ENCODE data around the gene BACE2. TPM values are rescaled to one million over a fixed set of nuclear protein-coding genes. Genes with fewer than 3 reads are reported as not detected.
A peak's percentile ranks its signal among the peaks of the same experiment; 100 is the strongest.
"Not testable (repeated sequence)": the region's sequence is repeated elsewhere in the genome, so short reads cannot be mapped to it uniquely, and the experiment has no call there.

The BACE2 gene
- total RNA-seq, 2 donors from 2014 or later, result 1.3 TPM; not detected in 1

GRCh38 chr21:41195311-41195710, 27.4 kb downstream of the BACE2 start:
- peaks cover 0 to 4% of the 10 kb centered on the region in 2 donors for H3K36me3 Mint-ChIP-seq
- DNase-seq (ENCODE audit: low spot score in 2 of 2) (peak in 1 of 2 donors; percentile 18), ATAC-seq (no peak)
- peaks cover 3 to 4% of the 10 kb centered on the region in 2 donors for H3K9me3 Mint-ChIP-seq
- H3K27ac Mint-ChIP-seq, result no peak overlapping the region

- Mint-ChIP-seq H3K27ac (no peak overlapping the region), H3K9me3 (no peaks in the 10 kb centered on the region), H3K36me3 (no peaks in the 10 kb centered on the region)
- ATAC-seq (no peak), DNase-seq (ENCODE audit: low spot score in 2 of 2) (no peak)
Measured at GRCh38 chr21:41196993-41197392, 29.0 kb downstream of the BACE2 start.

GRCh38 chr21:41197582-41197981, 29.6 kb downstream of the BACE2 start:
- ATAC-seq (no peak), DNase-seq (ENCODE audit: low spot score in 2 of 2) (peak in 1 of 2 donors; percentile 1)
- Mint-ChIP-seq H3K9me3 (no peaks in the 10 kb centered on the region), H3K36me3 (no peaks in the 10 kb centered on the region), H3K27ac (no peak overlapping the region)

GRCh38 chr21:41198647-41199046, 30.7 kb downstream of the BACE2 start:
- H3K9me3 Mint-ChIP-seq; DNase-seq (ENCODE audit: low spot score in 2 of 2); H3K36me3 Mint-ChIP-seq; ATAC-seq; H3K27ac Mint-ChIP-seq: not testable (repeated sequence)

- no peak for ATAC-seq
- Mint-ChIP-seq H3K9me3 (no peaks in the 10 kb centered on the region), H3K36me3 (no peaks in the 10 kb centered on the region), H3K27ac (no peak overlapping the region)
- no peak for DNase-seq (ENCODE audit: low spot score in 2 of 2)
Measured at GRCh38 chr21:41199123-41199522, 31.2 kb downstream of the BACE2 start.

GRCh38 chr21:41199588-41199987, 31.6 kb downstream of the BACE2 start:
- DNase-seq (ENCODE audit: low spot score in 2 of 2), result no peak
- Mint-ChIP-seq H3K36me3 (no peaks in the 10 kb centered on the region), H3K9me3 (no peaks in the 10 kb centered on the region), H3K27ac (no peak overlapping the region)
- ATAC-seq, result no peak

GRCh38 chr21:41201385-41201784, 33.4 kb downstream of the BACE2 start:
- DNase-seq (ENCODE audit: low spot score in 2 of 2) (no peak), ATAC-seq (no peak)
- no peaks in the 10 kb centered on the region for H3K9me3 Mint-ChIP-seq
- H3K27ac Mint-ChIP-seq, result no peak overlapping the region
- no peaks in the 10 kb centered on the region for H3K36me3 Mint-ChIP-seq

GRCh38 chr21:41204736-41205135, 36.8 kb downstream of the BACE2 start:
- DNase-seq (ENCODE audit: low spot score in 2 of 2), result no peak
- no peak for ATAC-seq
- no peaks in the 10 kb centered on the region for H3K9me3 Mint-ChIP-seq
- no peaks in the 10 kb centered on the region for H3K36me3 Mint-ChIP-seq
- no peak overlapping the region for H3K27ac Mint-ChIP-seq

GRCh38 chr21:41207401-41208375, 39.7 kb downstream of the BACE2 start:
- ATAC-seq (peak in 1 of 2 donors; percentile 64), DNase-seq (ENCODE audit: low spot score in 2 of 2) (peak in 1 of 2 donors; percentile 20)
- H3K9me3 Mint-ChIP-seq, result no peaks in the 10 kb centered on the region
- H3K36me3 Mint-ChIP-seq, result no peaks in the 10 kb centered on the region
- H3K27ac Mint-ChIP-seq, result no peak overlapping the region

GRCh38 chr21:41208376-41208763, 40.4 kb downstream of the BACE2 start:
- H3K36me3 Mint-ChIP-seq, result no peaks in the 10 kb centered on the region

GRCh38 chr21:41209016-41209619, 41.2 kb downstream of the BACE2 start:
- ATAC-seq, result no peak
- Mint-ChIP-seq H3K36me3 (no peaks in the 10 kb centered on the region), H3K9me3 (no peaks in the 10 kb centered on the region), H3K27ac (no peak overlapping the region)
- no peak for DNase-seq (ENCODE audit: low spot score in 2 of 2)

More at GRCh38 chr21:41208376-41208763, 40.4 kb downstream of the BACE2 start:
- DNase-seq (ENCODE audit: low spot score in 2 of 2), result no peak
- Mint-ChIP-seq H3K9me3 (no peaks in the 10 kb centered on the region), H3K27ac (no peak overlapping the region)
- no peak for ATAC-seq

- Mint-ChIP-seq H3K27ac (no peak overlapping the region), H3K36me3 (no peaks in the 10 kb centered on the region), H3K9me3 (no peaks in the 10 kb centered on the region)
- DNase-seq (ENCODE audit: low spot score in 2 of 2) (no peak), ATAC-seq (no peak)
Measured at GRCh38 chr21:41210426-41211059, 42.6 kb downstream of the BACE2 start.

- ATAC-seq, result no peak
Measured at GRCh38 chr21:41211060-41211805, 43.3 kb downstream of the BACE2 start.

GRCh38 chr21:41213021-41213420, 45.1 kb downstream of the BACE2 start:
- DNase-seq (ENCODE audit: low spot score in 2 of 2), result no peak
- Mint-ChIP-seq H3K9me3 (no peaks in the 10 kb centered on the region), H3K27ac (no peak overlapping the region), H3K36me3 (no peaks in the 10 kb centered on the region)
- no peak for ATAC-seq

More at GRCh38 chr21:41211060-41211805, 43.3 kb downstream of the BACE2 start:
- DNase-seq (ENCODE audit: low spot score in 2 of 2), result no peak
- Mint-ChIP-seq H3K36me3 (no peaks in the 10 kb centered on the region), H3K27ac (no peak overlapping the region), H3K9me3 (no peaks in the 10 kb centered on the region)

GRCh38 chr21:41215856-41216408, 48.0 kb downstream of the BACE2 start:
- no peaks in the 10 kb centered on the region for H3K9me3 Mint-ChIP-seq
- no peaks in the 10 kb centered on the region for H3K36me3 Mint-ChIP-seq
- ATAC-seq (no peak), DNase-seq (ENCODE audit: low spot score in 2 of 2) (no peak)
- H3K27ac Mint-ChIP-seq, result peak overlapping the region in 1 of 2 donors; percentile 15

GRCh38 chr21:41216486-41216885, 48.5 kb downstream of the BACE2 start:
- DNase-seq (ENCODE audit: low spot score in 2 of 2), result no peak
- no peak for ATAC-seq
- Mint-ChIP-seq H3K36me3 (no peaks in the 10 kb centered on the region), H3K27ac (no peak overlapping the region), H3K9me3 (no peaks in the 10 kb centered on the region)

Data from activated naive CD4-positive, alpha-beta T cell treated with anti-CD3 and anti-CD28 coated beads, Interleukin-2, amount 50 U/mL, for 72 hours (primary cell).